Ovary (tissue), 9 donors: ENCODE results near the gene PTPRG. TPM values are rescaled to one million over a fixed set of nuclear protein-coding genes. Genes with fewer than 3 reads are reported as not detected.
"Not testable (repeated sequence)": the region's sequence is repeated elsewhere in the genome, so short reads cannot be mapped to it uniquely, and the experiment has no call there.

ENCODE experiments used
- DNase-seq, 5 donors: peaks; one replicate each; pipeline ENCODE4 v3.0.0-alpha.2; 2019 to 2020
- H3K27ac ChIP-seq, 2 donors: fragments of 200-600 bp; one replicate each; pipeline versions ENCODE4 v1.5.1 to v1.8.0; 2019 to 2022
- H3K27me3 ChIP-seq: fragments of 200-600 bp; one replicate; pipeline ENCODE4 v1.8.0; 2022
- H3K36me3 ChIP-seq: fragments of 200-600 bp; sonication (generic); one replicate; pipeline ENCODE4 v1.5.1; 2019
- H3K4me1 ChIP-seq: one replicate; pipeline ENCODE4 v1.8.1; 2013; ENCODE audit warnings: mild to moderate bottlenecking, moderate library complexity; ENCODE audit not compliant: insufficient read depth
- H3K4me3 ChIP-seq: fragments of 200-600 bp; sonication (generic); one replicate; pipeline ENCODE4 v1.5.1; 2017
- H3K9me3 ChIP-seq, 2 donors: fragments of 200-600 bp in 1 of 2; sonication (generic) in 1 of 2; one replicate each; pipeline versions ENCODE4 v1.5.1 to v1.8.1; 2013 to 2019; ENCODE audit warnings: mild to moderate bottlenecking in 1 of 2, moderate library complexity in 1 of 2
- CTCF ChIP-seq, 3 donors: fragments of 450-650 bp in 2 of 3; fragments of 200-600 bp in 1 of 3; IDR thresholded peaks; one replicate each; pipeline versions ENCODE4 v1.5.1 to v1.8.0; 2016 to 2022; ENCODE audit warnings: antibody characterized with exemption in 3 of 3, mild to moderate bottlenecking in 1 of 3
- EP300 ChIP-seq: sonication (generic); formaldehyde crosslinking; IDR thresholded peaks from one replicate; pipeline ENCODE4 v1.6.1; 2017; ENCODE audit warnings: antibody characterized with exemption
- POLR2A ChIP-seq: fragments of 450-650 bp; IDR thresholded peaks from one replicate; pipeline ENCODE4 v1.6.1; 2017; ENCODE audit warnings: antibody characterized with exemption, mild to moderate bottlenecking, moderate library complexity
- WGBS, 3 donors: extraction: QIAGEN DNeasy Blood & Tissue Kit in 1 of 3; methylation state at CpG; one replicate each; pipeline versions ENCODE4 v1.1.5 to v1.1.7; 2013 to 2017; 5-methylcytosine and 5-hydroxymethylcytosine counted together
- intact Hi-C, 4 donors: fragments of 100-400 bp; cut with DNase I; formaldehyde crosslinking; loops; one replicate each; pipeline versions ENCODE4 v1.11.0 to v1.15.1; 2022 to 2023
- polyA plus RNA-seq, 2 donors: library from polyadenylated mRNA; stranded (reverse); fragments of 200-250 nt in 1 of 2; fragments of 350-450 nt in 1 of 2; fragmentation: Illumina TruSeq in 1 of 2; extraction: RNeasy Lipid Tissue Mini Kit (QIAGEN cat#74804) in 1 of 2; gene quantifications; one replicate each; pipeline ENCODE4 v1.2.3, GENCODE V29; 2013 to 2014
- total RNA-seq, 7 donors: library from RNA; depleted of rRNA in 2 of 7; stranded (reverse); fragments of >200 nt in 2 of 7; fragmentation: NEBNext Ultra II Directional in 3 of 7; extraction: Animal tissue kit (Norgen Biotek cat#: 25700) in 3 of 7; gene quantifications; one replicate each; pipeline versions ENCODE4 v1.1.0 to v1.2.4, GENCODE V29; 2016 to 2023
- donor health status: DM: no; HTN: no; CAD: no; lungs with moderate emphysema.
- donor health status: DM: no; HTN: no; CAD: no.
- donor health status: Bipolar disorder and iron deficiency.
- donor health status: DM: yes; HTN: yes; CAD: no.
- donor health status: DM: no; HTN: no; CAD: no.
- donor health status: DM: yes; HTN: yes; CAD: no.

The PTPRG gene
- total and polyA plus RNA-seq, 9 donors = 18.2 to 87.9 (median 47.7) TPM

- H3K27me3 ChIP-seq = no peaks in the 10 kb centered on the region
- no peak overlapping the region for H3K27ac ChIP-seq
- DNase-seq = no peak
- 83 to 92% (median 83%) methylated on average over 5 of the region's 5 CpGs for WGBS, 3 donors
- intact Hi-C loops = no loop called here
- TF ChIP-seq POLR2A (no peak), CTCF (IDR thresholded peaks at IDR 0.05) (no peak), EP300 (no peak)
- no peaks in the 10 kb centered on the region for H3K9me3 ChIP-seq
- H3K36me3 ChIP-seq = no peaks in the 10 kb centered on the region
- H3K4me3 ChIP-seq = no peak overlapping the region
- H3K4me1 ChIP-seq = peaks cover 1% of the 10 kb centered on the region
These were observed 22.9 kb upstream of the PTPRG start for GRCh38 chr3:61538486-61538885.

DNA sequence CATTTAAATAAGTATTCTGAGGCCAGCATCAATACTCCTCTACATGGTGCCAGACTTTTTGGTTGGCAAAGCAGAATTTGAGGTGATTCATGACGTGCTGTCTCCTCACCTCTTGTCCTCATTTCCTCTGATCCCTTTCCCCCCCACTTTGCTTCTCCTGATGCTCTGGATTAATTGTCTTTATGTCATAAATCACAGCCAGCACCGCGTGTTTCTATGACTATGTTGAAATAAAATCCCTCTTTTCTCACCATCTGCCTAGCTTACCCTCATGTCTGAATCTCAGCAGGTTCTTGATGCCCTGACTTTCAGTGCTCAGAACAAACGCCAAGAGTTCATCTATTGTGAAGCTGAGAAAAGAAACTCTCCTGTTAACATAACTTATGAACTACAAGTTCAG, 19.7 kb upstream of the PTPRG start:
- H3K27ac ChIP-seq = no peak overlapping the region
- H3K4me3 ChIP-seq = no peak overlapping the region
- H3K27me3 ChIP-seq = no peaks in the 10 kb centered on the region
- 28 to 32% (median 31%) methylated on average over 4 of the region's 4 CpGs for WGBS, 3 donors
- H3K9me3 ChIP-seq = no peaks in the 10 kb centered on the region
- TF ChIP-seq EP300 = no peak
- no peak for TF ChIP-seq POLR2A
- TF ChIP-seq CTCF (IDR thresholded peaks at IDR 0.05) = no peak
- no peak for DNase-seq
- peaks cover 1% of the 10 kb centered on the region for H3K4me1 ChIP-seq
- intact Hi-C loops = no loop called here
- no peaks in the 10 kb centered on the region for H3K36me3 ChIP-seq

DNA sequence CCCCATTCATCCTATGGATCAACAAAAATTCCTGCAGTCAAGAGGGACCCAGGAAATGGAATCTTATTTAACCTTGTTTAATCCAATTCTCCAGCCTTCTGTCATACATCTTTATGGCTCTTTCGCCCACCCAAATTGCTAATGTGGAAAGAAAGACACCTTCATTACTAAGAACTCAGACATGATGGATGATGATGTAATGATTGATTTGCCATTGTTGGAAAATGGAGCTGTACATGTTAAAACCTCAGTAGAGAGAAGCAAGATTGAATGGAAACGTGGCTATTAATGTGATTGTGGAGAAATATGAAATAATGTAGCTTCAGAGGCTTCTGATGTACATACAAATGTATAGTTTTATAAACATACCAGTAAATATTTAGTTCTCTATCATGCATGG, 15.7 kb upstream of the PTPRG start:
- intact Hi-C loops = no loop called here
- no peaks in the 10 kb centered on the region for H3K36me3 ChIP-seq
- no peak overlapping the region for H3K27ac ChIP-seq
- DNase-seq = no peak
- WGBS, 3 donors = 86 to 91% (median 89%) methylated on average over 2 of the region's 2 CpGs
- H3K4me3 ChIP-seq = no peak overlapping the region
- H3K9me3 ChIP-seq = no peaks in the 10 kb centered on the region
- H3K27me3 ChIP-seq = no peaks in the 10 kb centered on the region
- no peaks in the 10 kb centered on the region for H3K4me1 ChIP-seq
- no peak for TF ChIP-seq EP300
- no peak for TF ChIP-seq CTCF (IDR thresholded peaks at IDR 0.05)
- no peak for TF ChIP-seq POLR2A

DNA sequence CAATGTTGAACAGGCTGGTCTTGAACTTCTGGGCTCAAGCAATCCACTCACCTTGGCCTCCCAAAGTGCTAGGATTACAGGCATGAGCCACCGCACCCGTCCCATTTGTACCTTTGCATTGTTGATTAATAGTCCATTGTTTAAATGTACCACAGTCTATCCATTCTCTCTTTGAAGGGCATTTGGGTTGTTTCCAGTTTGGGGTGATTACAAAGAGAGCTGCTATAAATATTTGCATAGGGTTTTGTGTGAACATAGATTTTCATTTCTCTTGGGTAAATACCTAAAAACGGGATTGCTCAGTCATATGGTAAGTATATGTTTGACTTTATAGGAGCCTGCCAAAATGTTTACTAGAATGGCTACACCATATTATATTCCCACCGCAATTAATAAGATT, 13.7 kb upstream of the PTPRG start:
- no peak overlapping the region for H3K27ac ChIP-seq
- H3K9me3 ChIP-seq = no peaks in the 10 kb centered on the region
- H3K36me3 ChIP-seq = no peaks in the 10 kb centered on the region
- H3K4me1 ChIP-seq = no peaks in the 10 kb centered on the region
- no peaks in the 10 kb centered on the region for H3K27me3 ChIP-seq
- 83 to 85% (median 85%) methylated on average over 4 of the region's 4 CpGs for WGBS, 3 donors
- TF ChIP-seq EP300 (no peak), CTCF (IDR thresholded peaks at IDR 0.05) (no peak), POLR2A (no peak)
- intact Hi-C loops = no loop called here
- no peak overlapping the region for H3K4me3 ChIP-seq
- no peak for DNase-seq

DNA sequence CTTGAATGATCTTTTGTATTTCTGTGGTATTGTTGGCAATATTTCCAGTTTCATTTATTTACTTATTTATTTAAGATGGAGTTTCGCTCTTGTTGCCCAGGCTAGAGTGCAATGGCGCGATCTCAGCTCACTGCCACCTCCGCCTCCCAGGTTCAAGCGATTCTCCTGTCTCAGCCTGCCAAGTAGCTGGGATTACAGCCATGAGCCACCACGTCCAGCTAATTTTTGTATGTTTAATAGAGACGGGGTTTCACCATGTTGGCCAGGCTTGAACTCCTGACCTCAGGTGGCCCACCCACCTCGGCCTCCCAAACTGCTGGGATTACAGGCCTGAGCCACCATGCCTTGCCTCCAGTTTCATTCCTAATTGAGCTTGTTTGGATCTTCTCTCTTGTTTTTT, 8.7 kb upstream of the PTPRG start:
- intact Hi-C loops, H3K27me3 ChIP-seq, H3K36me3 ChIP-seq, H3K27ac ChIP-seq, DNase-seq, H3K4me1 ChIP-seq, H3K4me3 ChIP-seq, H3K9me3 ChIP-seq: not testable (repeated sequence)
- WGBS, 3 donors = 92 to 94% (median 94%) methylated on average over 8 of the region's 8 CpGs
